K562 (cell line): Measurements from ENCODE around the gene RUSC1. TPM values are rescaled to one million over a fixed set of nuclear protein-coding genes. Genes with fewer than 3 reads are reported as not detected.

ENCODE experiments used
- ARID2 ChIP-seq: fragments of 450-650 bp; IDR thresholded peaks from 2 replicates; pipeline ENCODE4 v1.6.1; 2017; ENCODE audit warnings: antibody characterized with exemption, mild to moderate bottlenecking
- CBX2 ChIP-seq: fragments of 200-600 bp; sonication (generic); IDR thresholded peaks from one replicate; pipeline ENCODE4 v1.6.1; 2012; ENCODE audit warnings: mild to moderate bottlenecking, low read length, inconsistent platforms; ENCODE audit not compliant: insufficient read depth, poor library complexity, severe bottlenecking
- HNRNPL ChIP-seq: fragments of 200-400 bp; formaldehyde crosslinking; IDR thresholded peaks from 2 replicates; pipeline ENCODE4 v1.6.1; 2017; ENCODE audit warnings: low read depth, mild to moderate bottlenecking, low read length
- NKRF ChIP-seq: fragments of 450-650 bp; IDR thresholded peaks from 2 replicates; pipeline ENCODE4 v1.6.1; 2016; ENCODE audit warnings: borderline replicate concordance
- STAG1 ChIP-seq: sonication (generic); formaldehyde crosslinking; IDR thresholded peaks from 2 replicates; pipeline ENCODE4 v1.5.0; 2020; ENCODE audit warnings: missing genetic modification reagents, borderline replicate concordance
- ZBTB40 ChIP-seq, 2 experiments: fragments of 450-650 bp in 1 of 2; sonication (generic) in 1 of 2; formaldehyde crosslinking in 1 of 2; IDR thresholded peaks; 2 replicates each; pipeline versions ENCODE4 v1.7.1 to v1.9.0; 2016 to 2022; ENCODE audit warnings: inconsistent platforms in 1 of 2, mild to moderate bottlenecking in 1 of 2, missing genetic modification reagents in 1 of 2
- polyA plus RNA-seq, 8 experiments: library from polyadenylated mRNA; depleted of rRNA in 4 of 8; stranded (reverse) in 5 of 8; unstranded in 3 of 8; fragments of >200 nt; fragmentation: Nextera tagmentation in 2 of 8; fragmentation: Illumina TruSeq in 1 of 8; extraction: Ambion mirVana in 2 of 8; extraction: Trizol in 1 of 8; gene quantifications; 2 replicates each; pipeline versions ENCODE4 v1.2.1 to v1.2.3, GENCODE V29; 2011 to 2014; ENCODE audit warnings: inconsistent platforms in 1 of 8, missing spikeins in 1 of 8
- total RNA-seq, 7 experiments: library from RNA; depleted of rRNA in 6 of 7; stranded (reverse); fragments of >200 nt in 6 of 7; fragmentation: Illumina TruSeq in 2 of 7; extraction: Trizol in 2 of 7; gene quantifications; 2 replicates each; pipeline versions ENCODE4 v1.2.1 to v1.2.3, GENCODE V29; 2011 to 2021; ENCODE audit warnings: low replicate concordance in 1 of 7
- TF ChIP-seq, protein P1 (sequence below): fragments of 200-800 bp; sonication (Bioruptor generic); IDR thresholded peaks from 2 replicates; pipeline ENCODE4 v1.6.1; 2017; ENCODE audit warnings: missing genetic modification characterization, missing compliant biosample characterization

The RUSC1 gene
- total and polyA plus RNA-seq, 9 of the 15 experiments (the other 6 are each of a cell fraction or from before 2014, with no cell fraction given), result 5.7 to 68.3 (median 33.6) TPM

- TF ChIP-seq ZBTB40 (IDR thresholded peaks at IDR 0.05), result peak; percentile 71
- no peak for TF ChIP-seq ZBTB40 (CRISPR knock-in tag; IDR thresholded peaks at IDR 0.05)
- no peak for TF ChIP-seq CBX2
- peak; percentile 57; the same call in 1 of the 2 replicates for TF ChIP-seq STAG1
- TF ChIP-seq, protein P1, sequence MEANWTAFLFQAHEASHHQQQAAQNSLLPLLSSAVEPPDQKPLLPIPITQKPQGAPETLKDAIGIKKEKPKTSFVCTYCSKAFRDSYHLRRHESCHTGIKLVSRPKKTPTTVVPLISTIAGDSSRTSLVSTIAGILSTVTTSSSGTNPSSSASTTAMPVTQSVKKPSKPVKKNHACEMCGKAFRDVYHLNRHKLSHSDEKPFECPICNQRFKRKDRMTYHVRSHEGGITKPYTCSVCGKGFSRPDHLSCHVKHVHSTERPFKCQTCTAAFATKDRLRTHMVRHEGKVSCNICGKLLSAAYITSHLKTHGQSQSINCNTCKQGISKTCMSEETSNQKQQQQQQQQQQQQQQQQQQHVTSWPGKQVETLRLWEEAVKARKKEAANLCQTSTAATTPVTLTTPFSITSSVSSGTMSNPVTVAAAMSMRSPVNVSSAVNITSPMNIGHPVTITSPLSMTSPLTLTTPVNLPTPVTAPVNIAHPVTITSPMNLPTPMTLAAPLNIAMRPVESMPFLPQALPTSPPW (CRISPR knock-in tag), result peak; percentile 58
- 0 out of 2 replicates have a peak, but pooled peaks have one; percentile 20 for TF ChIP-seq HNRNPL
- TF ChIP-seq ARID2, result 0 out of 2 replicates have a peak, but pooled peaks have one; percentile 31
- TF ChIP-seq NKRF, result peak; percentile 77
Observed at GRCh38 chr1:155322953-155323728, 2.4 kb downstream of the RUSC1 start (continued).
